ENCODE data around the gene GRK4. TPM values are rescaled to one million over a fixed set of nuclear protein-coding genes. Genes with fewer than 3 reads are reported as not detected.
"Not testable (repeated sequence)": the region's sequence is repeated elsewhere in the genome, so short reads cannot be mapped to it uniquely, and the experiment has no call there.

GRK4 gene
- total RNA-seq, 2 experiments from 2014 or later = 2.2 to 2.6 TPM

DNA sequence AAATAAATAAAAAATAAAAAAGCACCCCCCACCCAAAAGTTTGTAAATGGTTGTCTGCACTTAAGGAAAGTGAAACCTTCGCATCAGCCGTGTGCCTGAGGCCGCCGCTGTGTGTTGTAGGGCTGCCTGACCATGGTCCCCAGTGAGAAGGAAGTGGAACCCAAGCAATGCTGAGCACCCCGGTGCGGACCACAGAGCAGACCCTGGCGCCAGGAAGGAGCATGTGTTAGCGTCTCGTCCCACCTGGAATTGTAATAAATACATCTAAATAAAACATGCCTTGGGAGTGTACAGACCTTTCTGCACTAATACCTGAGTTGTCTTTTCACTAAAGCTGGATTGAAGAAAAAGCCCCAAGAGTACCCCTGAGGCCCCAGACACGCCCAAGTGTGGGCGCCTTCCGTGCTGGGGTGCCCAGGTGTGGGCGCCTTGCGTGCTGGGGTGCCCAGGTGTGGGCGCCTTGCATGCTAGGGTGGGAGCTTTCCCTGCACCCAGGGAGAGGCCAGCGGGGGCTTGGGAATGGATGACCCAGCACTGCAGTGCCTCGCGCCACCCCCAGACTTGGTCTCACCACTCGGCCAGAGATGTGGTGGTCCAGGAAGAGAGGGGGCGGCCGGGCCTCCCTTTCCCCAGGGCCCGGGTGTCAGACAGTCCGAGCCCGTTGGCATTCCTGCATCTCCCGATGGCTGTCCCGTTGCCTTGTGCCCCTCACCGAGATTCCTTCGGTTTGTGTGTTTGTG is 77.3 kb downstream of the GRK4 start:
- H3K4me3 Mint-ChIP-seq = peak overlapping the region; percentile 84

DNA sequence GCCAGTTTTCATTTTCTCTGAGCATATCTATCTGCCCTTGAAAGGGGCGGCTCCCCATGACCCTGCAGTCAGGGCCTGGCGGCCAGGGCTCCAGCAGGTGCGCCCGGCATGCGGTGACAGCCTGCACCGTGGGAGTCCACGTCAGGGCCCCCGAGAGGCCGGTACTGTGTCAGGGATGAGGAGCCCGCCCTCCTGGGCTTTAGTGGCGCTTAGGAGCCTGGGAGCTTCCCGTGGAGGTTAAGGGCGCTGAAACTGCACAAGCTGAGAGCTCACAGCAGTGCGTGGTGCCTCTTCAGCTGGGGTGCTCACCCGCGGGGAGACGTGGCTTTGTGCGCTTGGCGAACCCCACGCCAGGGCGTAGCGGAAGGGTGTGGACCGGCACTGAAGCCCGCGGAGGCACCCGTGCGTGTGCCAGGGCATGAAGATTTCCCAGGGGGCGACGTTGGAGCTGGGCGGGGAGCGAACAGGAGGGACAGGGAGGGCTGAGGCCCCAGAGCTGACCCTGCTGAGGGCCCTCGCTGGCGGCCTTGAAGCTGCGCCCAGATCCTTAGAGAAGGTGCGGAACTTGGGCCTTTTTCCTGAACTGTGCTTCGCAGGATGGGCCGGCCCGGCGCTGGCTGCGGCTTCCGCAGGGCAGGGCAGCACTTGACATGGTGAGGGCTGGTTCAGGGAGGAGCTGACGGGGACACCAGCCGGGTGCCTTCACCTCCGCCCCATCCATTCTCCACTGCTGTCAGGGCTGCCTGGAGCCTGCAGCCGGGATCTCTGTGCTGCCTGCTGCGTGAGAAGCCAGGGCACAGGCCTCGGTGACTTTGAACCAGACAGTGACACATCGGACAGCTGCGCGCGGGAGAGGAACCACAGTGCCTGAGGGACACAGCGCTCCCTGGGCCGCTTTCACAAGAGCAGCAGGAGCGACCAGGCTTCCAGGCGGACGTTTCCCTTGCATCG is 78.1 kb downstream of the GRK4 start:
- ChIA-PET POLR2A (interaction anchor here (0.6 to 1.0 kb wide), 3 partner anchors 31 to 393 kb away, joined by 3 to 5 read pairs (median 4); partner anchors contain the start of gene GRK4), CTCF (interaction anchor here (2.6 kb wide), 1 partner anchor 63 kb away, joined by 10 read pairs; no protein-coding TSS in a partner anchor)
- Mint-ChIP-seq H3K27me3 (ENCODE audit: low read depth) (peaks cover 6% of the 10 kb centered on the region), H3K4me3 (peak overlapping the region; percentile 84), H3K27ac (peak overlapping the region; percentile 95), H3K4me1 (ENCODE audit: low read depth) (peaks cover 81% of the 10 kb centered on the region), H3K9me3 (ENCODE audit: insufficient read depth) (peaks cover 3% of the 10 kb centered on the region), H3K36me3 (ENCODE audit: low read depth) (peaks cover 16% of the 10 kb centered on the region)
- peak; percentile 60 for ATAC-seq
- peak; percentile 62 for DNase-seq

More for the DNA sequence above, 77.3 kb downstream of the GRK4 start:
- ATAC-seq (no peak), DNase-seq (no peak)
- Mint-ChIP-seq H3K36me3 (ENCODE audit: low read depth) (peaks cover 11% of the 10 kb centered on the region), H3K27me3 (ENCODE audit: low read depth) (peaks cover 13% of the 10 kb centered on the region), H3K27ac (peak overlapping the region; percentile 95), H3K9me3 (ENCODE audit: insufficient read depth) (peaks cover 1% of the 10 kb centered on the region), H3K4me1 (ENCODE audit: low read depth) (peaks cover 72% of the 10 kb centered on the region)
- ChIA-PET POLR2A (no interaction called here), CTCF (interaction anchor here (2.6 kb wide), 1 partner anchor 63 kb away, joined by 10 read pairs; no protein-coding TSS in a partner anchor)

DNA sequence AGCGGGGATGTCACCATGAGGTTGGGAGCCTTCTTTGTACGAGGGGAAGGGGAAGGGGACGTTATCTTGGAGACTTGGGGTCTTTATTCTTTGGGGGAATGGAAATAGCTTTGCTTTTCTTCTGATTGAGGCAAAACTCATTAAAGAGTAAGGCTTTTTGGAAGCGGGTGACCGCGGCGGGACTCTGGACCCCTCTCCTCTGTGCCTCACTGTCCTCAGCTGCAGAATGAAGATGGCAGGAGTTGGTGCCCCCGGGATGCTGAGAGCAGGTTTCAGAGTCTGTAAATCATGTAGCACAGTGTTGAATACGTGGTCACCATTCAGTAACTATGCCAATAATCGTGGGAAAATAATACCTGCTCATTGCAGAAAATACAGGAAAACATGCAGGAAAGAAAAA is 78.9 kb downstream of the GRK4 start:
- H3K27me3 Mint-ChIP-seq (ENCODE audit: low read depth) = peaks cover 2% of the 10 kb centered on the region
- no peak for DNase-seq
- H3K4me3 Mint-ChIP-seq = peak overlapping the region; percentile 84
- H3K36me3 Mint-ChIP-seq (ENCODE audit: low read depth) = peaks cover 16% of the 10 kb centered on the region
- POLR2A ChIA-PET = interaction anchor here (0.7 to 1.0 kb wide), 2 partner anchors 31 to 78 kb away, joined by 4 to 5 read pairs; partner anchors contain the start of gene GRK4
- H3K4me1 Mint-ChIP-seq (ENCODE audit: low read depth) = peaks cover 78% of the 10 kb centered on the region
- H3K9me3 Mint-ChIP-seq (ENCODE audit: insufficient read depth) = peaks cover 3% of the 10 kb centered on the region
- peak overlapping the region; percentile 95 for H3K27ac Mint-ChIP-seq
- CTCF ChIA-PET = interaction anchor here (0.6 to 2.6 kb wide), 2 partner anchors 64 to 1445 kb away, joined by 3 to 10 read pairs; no protein-coding TSS in a partner anchor
- ATAC-seq = no peak

DNA sequence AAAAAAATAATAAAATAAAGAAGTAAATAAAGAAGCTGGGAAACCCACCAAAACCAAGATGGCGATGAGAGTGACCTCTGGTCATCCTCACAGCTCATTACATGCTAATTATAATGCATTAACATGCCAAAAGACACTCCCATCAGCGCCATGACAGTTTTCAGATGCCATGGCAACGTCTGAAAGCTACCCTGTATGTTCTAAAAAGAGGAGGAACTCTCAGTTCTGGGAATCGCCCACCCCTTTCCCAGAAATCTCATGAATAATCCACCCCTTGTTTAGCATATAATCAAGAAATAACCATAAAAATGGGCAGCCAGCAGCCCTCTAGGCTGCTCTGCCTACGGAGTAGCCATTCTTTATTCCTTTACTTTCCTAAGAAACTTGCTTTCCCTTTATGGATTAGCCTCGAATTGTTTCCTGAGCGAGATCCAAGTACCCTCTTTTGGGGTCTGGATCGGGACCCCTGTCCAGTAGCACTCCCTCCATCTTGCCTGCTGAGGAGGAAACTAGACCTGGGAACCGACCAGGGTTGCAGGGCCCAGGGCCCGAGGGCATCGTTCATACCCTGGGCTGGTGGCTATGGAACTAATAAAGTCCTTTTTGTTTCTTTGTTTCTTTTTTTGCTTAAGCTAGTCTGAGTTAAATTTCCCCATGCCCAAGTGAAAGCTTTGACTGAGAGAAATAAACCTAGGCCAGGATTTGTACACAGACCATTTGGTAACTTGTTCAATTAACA is 80.1 kb downstream of the GRK4 start:
- no peaks in the 10 kb centered on the region for H3K27me3 Mint-ChIP-seq (ENCODE audit: low read depth)
- H3K9me3 Mint-ChIP-seq (ENCODE audit: insufficient read depth) = peaks cover 3% of the 10 kb centered on the region
- CTCF ChIA-PET = interaction anchor here (0.7 to 1.8 kb wide), 3 partner anchors 65 to 89 kb away, joined by 4 to 5 read pairs (median 4); partner anchors contain the start of genes GRK4 and NOP14
- peaks cover 16% of the 10 kb centered on the region for H3K36me3 Mint-ChIP-seq (ENCODE audit: low read depth)
- POLR2A ChIA-PET = no interaction called here
- ATAC-seq (no peak), DNase-seq (no peak)
- no peak overlapping the region for H3K27ac Mint-ChIP-seq
- no peak overlapping the region for H3K4me3 Mint-ChIP-seq
- peaks cover 78% of the 10 kb centered on the region for H3K4me1 Mint-ChIP-seq (ENCODE audit: low read depth)

DNA sequence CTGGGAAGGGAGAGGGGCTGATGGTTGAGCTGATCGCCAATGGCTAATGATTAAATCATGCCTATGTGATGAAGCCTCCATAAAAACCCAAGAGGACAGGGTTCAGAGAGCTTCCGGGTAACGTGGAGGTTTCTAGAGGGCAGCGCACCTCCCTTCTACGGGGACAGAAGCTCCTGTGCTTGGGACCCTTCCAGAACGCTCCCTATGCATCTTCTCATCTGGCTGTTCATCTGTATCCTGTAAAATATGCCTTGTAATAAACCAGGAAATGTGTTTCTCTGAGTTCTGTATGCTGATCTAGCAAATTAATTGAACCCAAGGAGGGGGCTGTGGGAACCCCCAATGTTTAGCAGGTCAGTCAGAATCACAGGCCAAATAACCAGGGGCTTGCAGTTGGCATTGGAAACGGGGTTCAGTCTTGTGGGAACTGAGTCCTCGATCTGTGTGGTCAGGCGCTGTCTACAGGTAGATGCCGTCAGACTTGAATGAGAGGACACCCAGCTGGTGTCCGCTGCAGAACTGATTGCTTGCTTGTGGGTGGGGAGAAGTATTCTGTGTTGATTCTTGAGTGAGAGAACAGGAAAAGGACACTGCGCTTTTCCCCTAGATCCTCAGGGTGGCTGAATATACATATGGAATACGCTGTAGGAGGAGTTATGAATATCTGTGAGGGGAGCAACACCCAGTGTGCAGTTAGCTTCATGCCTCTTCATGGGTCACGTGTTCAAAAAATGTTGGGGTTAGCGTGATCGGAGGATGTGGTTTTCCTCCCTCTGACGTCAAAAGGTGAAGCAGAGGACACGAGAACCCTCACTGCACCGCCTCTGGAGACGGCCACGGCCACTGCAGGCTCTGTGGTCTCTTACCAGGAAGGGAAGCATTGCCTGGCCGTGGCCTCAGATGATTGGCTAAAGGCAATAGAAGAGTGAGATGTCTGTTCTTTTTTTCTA is 81.8 kb downstream of the GRK4 start:
- ATAC-seq = peak; percentile 65
- peak overlapping the region; percentile 52 for H3K4me3 Mint-ChIP-seq
- DNase-seq = peak; percentile 93
- peak overlapping the region; percentile 91 for H3K27ac Mint-ChIP-seq
- POLR2A ChIA-PET = no interaction called here
- CTCF ChIA-PET = interaction anchor here (1.0 to 1.8 kb wide), 2 partner anchors 26 to 91 kb away, joined by 3 to 4 read pairs; no protein-coding TSS in a partner anchor
- peaks cover 16% of the 10 kb centered on the region for H3K36me3 Mint-ChIP-seq (ENCODE audit: low read depth)
- H3K27me3 Mint-ChIP-seq (ENCODE audit: low read depth) = no peaks in the 10 kb centered on the region
- peaks cover 70% of the 10 kb centered on the region for H3K4me1 Mint-ChIP-seq (ENCODE audit: low read depth)
- peaks cover 3% of the 10 kb centered on the region for H3K9me3 Mint-ChIP-seq (ENCODE audit: insufficient read depth)

DNA sequence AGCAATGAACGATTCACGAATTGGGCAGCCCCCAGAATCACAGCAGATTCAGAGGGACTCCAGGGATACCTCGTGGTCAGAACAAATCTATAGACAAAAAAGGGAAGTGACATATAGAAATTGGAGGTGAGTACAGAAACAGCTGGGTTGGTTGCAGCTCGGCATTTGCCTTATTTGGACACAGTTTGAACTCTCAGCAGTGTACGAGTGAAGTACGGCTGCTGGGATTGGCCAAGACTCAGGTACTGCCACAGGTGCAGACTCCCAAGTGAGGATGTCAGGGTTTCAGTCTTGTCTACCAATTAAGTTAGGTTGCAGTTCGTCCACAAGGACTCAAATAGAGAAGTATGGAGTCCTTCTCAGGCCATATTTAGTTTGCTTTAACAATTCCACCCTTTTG is 82.8 kb downstream of the GRK4 start:
- H3K9me3 Mint-ChIP-seq (ENCODE audit: insufficient read depth) = peaks cover 3% of the 10 kb centered on the region
- H3K4me1 Mint-ChIP-seq (ENCODE audit: low read depth) = peaks cover 60% of the 10 kb centered on the region
- ChIA-PET CTCF (interaction anchor here (1.2 kb wide), 1 partner anchor 61 kb away, joined by 3 read pairs; no protein-coding TSS in a partner anchor), POLR2A (no interaction called here)
- no peaks in the 10 kb centered on the region for H3K27me3 Mint-ChIP-seq (ENCODE audit: low read depth)
- no peak for DNase-seq
- no peak overlapping the region for H3K4me3 Mint-ChIP-seq
- peak overlapping the region; percentile 57 for H3K27ac Mint-ChIP-seq
- peaks cover 16% of the 10 kb centered on the region for H3K36me3 Mint-ChIP-seq (ENCODE audit: low read depth)
- no peak for ATAC-seq

DNA sequence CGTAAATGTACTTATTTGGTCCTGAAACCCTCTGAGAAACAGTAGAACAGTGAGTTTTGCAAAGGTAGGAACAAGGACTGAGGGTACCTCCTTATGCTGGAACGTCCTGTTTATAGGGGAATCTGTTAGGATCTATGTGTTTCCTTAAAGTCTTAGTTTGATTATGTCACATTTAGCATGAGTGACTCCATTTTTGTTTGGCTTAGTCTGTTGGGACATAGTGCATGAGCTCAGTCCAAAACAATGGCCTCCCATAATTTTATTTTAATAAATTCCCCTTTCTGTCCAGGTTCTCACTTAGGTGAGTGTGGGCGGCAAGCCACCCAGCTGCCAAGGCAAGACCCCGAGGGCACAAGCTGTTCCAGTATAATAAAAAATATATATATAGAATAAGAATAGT is 83.3 kb downstream of the GRK4 start:
- ChIA-PET POLR2A (no interaction called here), CTCF (interaction anchor here (1.2 kb wide), 1 partner anchor 60 kb away, joined by 3 read pairs; no protein-coding TSS in a partner anchor)
- H3K36me3 Mint-ChIP-seq (ENCODE audit: low read depth) = peaks cover 15% of the 10 kb centered on the region
- peaks cover 56% of the 10 kb centered on the region for H3K4me1 Mint-ChIP-seq (ENCODE audit: low read depth)
- no peak overlapping the region for H3K27ac Mint-ChIP-seq
- ATAC-seq (no peak), DNase-seq (no peak)
- H3K4me3 Mint-ChIP-seq = no peak overlapping the region
- peaks cover 3% of the 10 kb centered on the region for H3K9me3 Mint-ChIP-seq (ENCODE audit: insufficient read depth)
- peaks cover 1% of the 10 kb centered on the region for H3K27me3 Mint-ChIP-seq (ENCODE audit: low read depth)

DNA sequence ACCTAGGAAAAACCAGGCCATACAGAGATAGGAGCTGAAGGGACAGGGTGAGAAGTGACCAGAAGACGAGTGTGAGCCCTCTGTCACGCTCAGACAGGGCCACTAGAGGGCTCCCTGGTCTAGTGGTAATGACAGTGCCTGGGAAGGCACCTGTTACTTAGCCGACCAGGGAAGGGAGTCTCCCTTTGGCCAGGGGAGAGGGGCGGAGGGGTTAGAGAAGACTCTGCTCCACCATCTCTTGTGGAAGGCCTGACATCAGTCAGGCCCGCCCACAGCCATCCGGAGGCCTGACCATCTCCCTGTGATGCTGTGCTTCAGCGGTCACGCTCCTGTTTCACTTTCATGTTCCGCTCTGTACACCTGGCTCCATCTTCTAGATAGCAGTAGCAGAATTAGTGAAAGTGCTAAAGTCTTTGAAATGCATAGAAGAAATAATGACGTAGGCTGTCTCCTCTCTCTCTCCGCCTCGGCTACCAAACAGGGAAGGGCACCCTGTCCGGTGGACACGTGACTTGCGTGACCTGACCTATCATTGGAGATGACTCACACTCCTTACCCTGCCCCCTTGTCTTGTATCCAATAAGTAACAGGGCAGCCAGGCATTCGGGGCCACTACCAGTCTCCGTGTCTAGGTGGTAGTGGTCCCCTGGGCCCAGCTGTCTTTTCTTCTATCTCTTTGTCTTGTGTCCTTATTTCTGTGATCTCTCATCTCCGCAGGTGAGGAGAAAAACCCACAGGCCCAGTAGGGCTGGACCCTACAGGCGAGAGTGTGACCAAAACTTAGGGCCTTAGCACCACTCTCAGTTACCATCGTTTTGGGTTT is 84.3 kb downstream of the GRK4 start:
- peaks cover 3% of the 10 kb centered on the region for H3K9me3 Mint-ChIP-seq (ENCODE audit: insufficient read depth)
- CTCF ChIA-PET = interaction anchor here (1.2 kb wide), 1 partner anchor 59 kb away, joined by 3 read pairs; no protein-coding TSS in a partner anchor
- peak overlapping the region; percentile 89 for H3K27ac Mint-ChIP-seq
- H3K4me1 Mint-ChIP-seq (ENCODE audit: low read depth) = peaks cover 46% of the 10 kb centered on the region
- peak; percentile 89 for DNase-seq
- peak overlapping the region; percentile 42 for H3K4me3 Mint-ChIP-seq
- peak; percentile 86 for ATAC-seq
- H3K36me3 Mint-ChIP-seq (ENCODE audit: low read depth) = peaks cover 12% of the 10 kb centered on the region
- POLR2A ChIA-PET = no interaction called here
- peaks cover 6% of the 10 kb centered on the region for H3K27me3 Mint-ChIP-seq (ENCODE audit: low read depth)

DNA sequence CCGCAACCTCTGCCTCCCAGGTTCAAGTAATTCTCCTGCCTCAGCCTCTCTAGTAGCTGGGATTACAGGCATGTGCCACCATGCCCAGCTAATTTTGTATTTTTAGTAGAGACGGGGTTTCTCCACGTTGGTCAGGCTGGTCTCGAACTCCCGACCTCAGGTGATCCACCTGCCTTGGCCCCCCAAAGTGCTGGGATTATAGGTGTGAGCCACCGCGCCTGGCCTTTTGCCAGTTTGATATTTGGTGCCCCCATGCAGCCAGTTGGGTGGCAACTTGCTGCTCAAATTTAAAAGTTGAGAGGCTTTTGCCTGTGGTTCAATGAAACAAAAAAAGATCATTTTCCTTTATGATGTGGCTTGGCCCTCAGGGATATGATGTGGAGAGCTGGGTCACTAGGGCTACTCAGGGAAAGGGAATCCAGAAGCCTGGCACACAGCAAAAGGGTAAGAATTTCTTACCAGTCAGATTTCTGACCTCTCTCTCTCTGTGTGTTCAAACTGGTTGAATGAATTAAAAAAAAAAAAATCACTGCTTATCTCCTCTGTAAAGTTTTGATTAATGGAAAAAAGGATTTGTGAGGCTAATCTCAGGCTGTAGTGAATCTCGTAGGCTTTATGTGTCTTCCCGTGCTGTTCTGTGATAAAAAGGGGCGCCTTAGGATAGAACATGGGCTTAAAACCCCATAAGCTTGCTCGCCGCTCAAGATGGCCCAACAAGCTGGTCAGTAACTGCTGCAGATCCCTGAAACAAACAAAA is 87.9 kb downstream of the GRK4 start:
- H3K4me1 Mint-ChIP-seq (ENCODE audit: low read depth) = peaks cover 16% of the 10 kb centered on the region
- H3K27me3 Mint-ChIP-seq (ENCODE audit: low read depth); H3K36me3 Mint-ChIP-seq (ENCODE audit: low read depth); H3K27ac Mint-ChIP-seq; H3K4me3 Mint-ChIP-seq; DNase-seq; CTCF ChIA-PET; POLR2A ChIA-PET; ATAC-seq: not testable (repeated sequence)
- peaks cover 14% of the 10 kb centered on the region for H3K9me3 Mint-ChIP-seq (ENCODE audit: insufficient read depth)

Measured in activated CD8-positive, alpha-beta T cell treated with anti-CD3 and anti-CD28 coated beads, Interleukin-2, amount 10 ng/mL, durations not matched to agents 7 days and 5 days (primary cell).